Skin of body (tissue), 2 donors: ENCODE measurements around the gene COG1. TPM values are rescaled to one million over a fixed set of nuclear protein-coding genes. Genes with fewer than 3 reads are reported as not detected.
A peak's percentile ranks its signal among the peaks of the same experiment; 100 is the strongest.

Experiments used
- DNase-seq: peaks from one replicate; lab custom pipeline; 2025; lab: John Stamatoyannopoulos, UW
- total RNA-seq: library from RNA; depleted of rRNA; stranded (reverse); fragments of >200 nt; gene quantifications from one replicate; pipeline ENCODE4 v1.2.3, GENCODE V29; 2014

Gene COG1
- total RNA-seq, 1 donor from 2014 or later, result 15.4 TPM

DNA sequence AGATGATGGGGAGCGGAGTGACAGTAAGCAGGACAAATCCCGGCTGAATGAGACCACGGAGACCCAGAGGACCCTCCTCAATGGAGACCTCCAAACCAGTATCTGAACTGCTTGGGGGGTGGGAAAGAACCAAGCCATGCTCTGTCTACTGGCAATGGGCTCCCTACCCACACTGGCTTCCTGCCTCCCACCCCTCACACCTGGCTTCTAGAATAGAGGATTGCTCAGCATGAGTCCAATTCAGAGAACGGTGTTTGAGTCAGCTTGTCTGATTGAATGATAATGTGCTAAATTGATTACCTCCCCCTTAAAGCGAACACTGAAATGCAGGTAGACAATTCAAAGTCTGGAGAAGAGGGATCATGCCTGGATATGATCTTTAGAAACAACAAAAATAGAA, 22.5 kb upstream of the COG1 start:
- no peak for DNase-seq

DNA sequence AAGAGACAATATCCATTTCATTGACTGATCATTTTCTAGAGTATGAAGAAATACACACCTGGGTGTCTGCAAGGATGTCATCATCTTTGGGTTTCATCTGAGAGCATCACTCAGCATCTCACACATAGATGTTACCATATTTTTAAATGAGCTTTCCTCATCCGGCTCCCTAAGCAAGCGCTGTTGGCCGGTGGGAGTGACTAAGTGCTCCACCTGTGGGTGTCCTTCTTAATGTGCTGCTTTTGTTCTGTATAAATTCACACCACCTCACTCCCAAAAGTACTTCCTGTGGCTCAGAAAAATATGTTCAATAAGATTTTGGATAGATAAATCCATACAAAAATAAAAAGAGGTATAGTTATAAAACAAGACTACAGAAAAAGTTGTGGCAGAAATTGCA, 20.6 kb upstream of the COG1 start:
- DNase-seq, result no peak

DNA sequence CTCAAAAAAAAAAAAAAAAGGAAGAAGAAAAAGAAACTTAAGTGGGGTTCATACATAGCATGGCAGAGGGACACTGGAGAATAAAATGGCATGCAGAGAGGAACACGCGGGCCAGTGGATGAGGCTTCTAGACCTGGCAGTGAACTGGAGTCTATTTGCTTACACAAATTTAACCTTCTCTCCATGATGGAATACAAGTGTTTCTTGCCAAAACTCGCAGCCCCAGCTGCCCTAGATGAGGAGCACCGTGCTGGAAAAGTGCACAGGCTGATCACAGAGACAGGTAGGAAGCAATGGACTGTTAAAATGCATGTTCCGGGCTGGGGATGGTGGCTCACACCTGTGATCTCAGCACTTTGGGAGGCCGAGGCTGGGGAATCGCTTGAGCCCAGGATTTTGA, 18.7 kb upstream of the COG1 start:
- DNase-seq, result no peak

DNA sequence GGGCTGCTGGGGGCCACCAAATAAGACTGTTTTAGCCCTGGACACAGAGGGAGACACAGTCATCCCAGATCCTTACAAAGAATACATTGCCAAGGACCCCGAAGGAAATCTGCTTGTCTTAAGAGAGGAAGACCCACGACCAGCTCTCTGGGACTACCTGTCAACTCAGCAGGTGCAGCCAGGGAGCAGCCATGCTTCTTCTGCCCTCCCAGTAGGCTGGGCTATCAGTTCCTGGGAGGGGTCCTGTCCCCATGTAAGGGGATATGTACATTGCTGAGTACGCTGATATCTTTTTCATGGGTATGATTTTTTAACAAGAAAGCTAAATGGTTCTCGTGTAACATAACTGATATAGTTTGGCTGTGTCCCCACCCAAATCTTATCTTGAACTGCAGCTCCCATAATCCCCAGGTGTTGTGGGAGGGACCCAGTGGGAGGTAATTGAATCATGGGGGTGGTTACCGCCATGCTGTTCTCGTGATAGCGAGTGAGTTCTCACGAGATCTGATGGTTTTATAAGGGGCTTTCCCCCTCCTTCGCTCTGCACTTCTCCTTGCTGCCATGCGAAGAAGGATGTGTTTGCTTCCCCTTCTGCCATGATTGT, 16.8 kb upstream of the COG1 start:
- DNase-seq, result no peak

DNA sequence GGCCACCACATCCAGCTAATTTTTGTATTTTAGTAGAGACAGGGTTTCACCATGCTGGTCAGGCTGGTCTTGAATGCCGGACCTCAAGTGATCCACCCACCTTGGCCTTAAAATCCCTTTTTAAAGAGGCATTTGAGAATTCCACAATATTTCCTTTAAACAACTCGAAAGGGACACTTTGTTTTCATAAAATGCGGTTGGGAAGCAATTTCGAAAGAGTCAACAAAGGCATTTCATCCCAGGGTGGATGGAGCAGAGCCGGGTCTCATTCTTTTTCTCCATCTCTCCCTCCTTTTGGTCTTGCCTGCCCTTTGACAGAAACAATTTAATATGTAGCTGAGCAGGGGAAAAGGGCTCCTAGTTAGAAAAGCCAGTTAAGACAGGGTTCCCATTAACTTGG, 13.5 kb upstream of the COG1 start:
- no peak for DNase-seq

DNA sequence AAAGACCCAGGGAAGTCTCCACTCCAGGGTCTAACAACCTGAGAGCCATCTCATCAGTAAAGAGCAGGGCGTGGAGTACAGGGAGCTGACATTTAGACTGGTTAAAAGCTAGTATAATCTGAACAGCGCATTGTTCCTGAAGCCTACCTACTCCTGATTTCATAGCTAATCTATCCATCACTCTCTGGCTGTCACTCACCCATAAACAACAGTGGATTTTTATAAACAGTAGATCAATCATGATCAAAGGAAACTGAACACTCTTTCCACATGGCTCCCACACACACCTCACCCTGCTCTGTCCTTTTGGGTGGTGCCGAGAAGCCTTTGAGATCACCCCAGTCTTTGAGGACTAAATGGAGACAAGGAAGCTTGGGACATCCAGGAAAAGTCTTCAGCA, 13.0 kb upstream of the COG1 start:
- DNase-seq, result no peak

DNA sequence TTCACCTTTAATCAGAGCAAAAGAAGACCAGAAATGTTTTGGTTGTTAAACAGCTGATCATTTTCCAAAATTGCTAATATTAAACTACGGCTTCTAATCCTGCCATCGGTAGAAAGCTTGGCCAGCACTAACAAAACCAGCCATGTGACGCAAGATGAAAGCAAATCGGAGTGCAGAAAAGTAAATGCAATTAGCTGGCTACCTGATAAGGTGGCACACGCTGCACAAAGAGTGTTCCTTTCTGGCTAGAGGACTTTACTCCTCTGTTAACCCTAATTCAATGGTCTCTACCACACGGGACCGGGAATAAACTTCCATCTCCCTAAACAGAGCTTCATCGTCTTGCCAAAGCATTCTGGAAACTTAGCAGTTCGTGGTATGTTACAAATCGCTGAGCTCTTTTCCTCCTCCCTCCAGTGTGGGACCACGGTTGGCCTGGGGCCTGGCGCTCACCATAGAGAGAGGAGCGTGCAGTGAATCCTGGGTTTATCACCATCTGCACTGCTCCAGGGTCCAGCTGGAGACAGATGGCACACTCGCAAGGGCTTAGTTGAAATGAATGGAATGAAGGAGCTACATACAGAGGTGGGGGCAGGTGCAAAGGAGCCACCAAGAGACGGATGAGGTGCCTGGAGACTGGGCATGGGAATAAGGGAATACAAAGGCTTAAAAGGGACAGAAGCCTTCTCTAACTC, 10.1 kb upstream of the COG1 start:
- no peak for DNase-seq

DNA sequence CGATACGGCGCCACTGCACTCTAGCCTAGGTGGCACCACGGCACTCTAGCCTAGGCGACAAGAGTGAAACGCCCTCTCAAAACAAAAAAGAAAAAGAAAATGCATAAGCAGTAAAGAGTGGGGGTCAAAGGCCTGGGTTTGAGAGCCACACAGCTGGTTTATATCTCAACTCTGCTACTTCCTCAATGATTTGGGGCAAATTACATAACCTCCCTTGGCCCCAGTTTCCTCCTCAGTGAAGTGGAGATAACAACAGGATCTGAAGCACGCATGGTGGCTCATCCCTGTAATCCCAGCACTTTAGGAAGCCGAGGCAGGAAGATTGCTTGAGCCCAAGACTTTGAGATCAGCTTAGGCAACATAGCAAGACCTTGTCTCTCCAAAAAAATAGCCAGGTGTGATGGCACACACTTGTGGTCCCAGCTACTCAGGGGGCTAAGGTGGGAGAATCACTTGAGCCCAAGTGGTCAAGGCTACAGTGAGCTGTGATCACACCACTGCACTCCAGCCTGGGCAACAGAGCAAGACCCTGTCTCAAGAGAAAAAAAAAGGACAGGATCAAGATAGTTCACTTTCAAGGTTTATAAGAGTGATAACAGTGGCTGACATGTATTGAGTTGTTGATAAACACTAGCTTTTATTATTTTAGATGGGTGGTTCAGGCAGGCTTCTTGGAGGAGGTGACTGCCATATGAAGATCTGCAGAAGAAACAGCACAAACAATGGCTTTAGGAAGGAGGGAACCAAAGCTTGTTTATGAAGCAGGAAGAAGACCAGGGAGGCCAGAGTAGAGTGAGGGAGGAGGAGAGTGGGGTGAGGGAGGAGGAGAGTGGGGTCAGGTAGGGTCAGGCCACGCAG, 8.5 kb upstream of the COG1 start:
- DNase-seq, result no peak

DNA sequence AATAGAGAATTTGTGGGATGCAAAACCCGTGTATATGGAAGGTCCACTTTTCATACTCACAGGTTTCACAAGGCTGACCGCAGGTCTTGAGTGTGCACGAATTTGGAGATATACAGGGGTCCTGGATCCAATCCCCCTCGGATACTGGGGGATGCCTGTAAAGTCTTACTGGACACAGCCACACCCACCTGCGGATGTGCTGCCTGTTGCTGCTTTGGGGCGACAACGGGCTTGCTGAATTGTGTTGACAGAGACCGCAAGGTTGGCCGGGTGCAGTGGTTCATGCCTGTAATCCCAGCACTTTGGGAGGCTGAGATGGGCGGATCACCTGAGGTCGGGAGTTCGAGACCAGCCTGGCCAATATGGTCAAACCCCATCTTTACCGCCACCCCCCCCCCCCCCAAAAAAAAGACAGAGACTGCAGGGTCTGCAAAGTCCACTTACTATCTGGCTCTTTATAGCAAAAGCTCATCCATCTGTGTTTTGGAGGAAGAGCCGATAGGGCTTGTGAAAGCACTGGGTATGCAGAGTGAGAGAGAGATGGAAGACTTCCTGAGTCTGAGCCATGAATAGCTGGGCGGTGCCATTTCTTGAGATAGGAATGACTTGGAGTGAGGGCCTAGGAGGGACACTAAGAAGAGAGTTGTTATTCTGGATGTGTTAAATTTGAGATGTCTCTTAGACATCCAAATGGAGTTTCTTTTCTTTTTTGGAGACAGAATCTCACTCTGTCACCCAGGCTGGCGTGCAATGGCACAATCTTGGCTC, 6.4 kb upstream of the COG1 start:
- DNase-seq, result no peak

DNA sequence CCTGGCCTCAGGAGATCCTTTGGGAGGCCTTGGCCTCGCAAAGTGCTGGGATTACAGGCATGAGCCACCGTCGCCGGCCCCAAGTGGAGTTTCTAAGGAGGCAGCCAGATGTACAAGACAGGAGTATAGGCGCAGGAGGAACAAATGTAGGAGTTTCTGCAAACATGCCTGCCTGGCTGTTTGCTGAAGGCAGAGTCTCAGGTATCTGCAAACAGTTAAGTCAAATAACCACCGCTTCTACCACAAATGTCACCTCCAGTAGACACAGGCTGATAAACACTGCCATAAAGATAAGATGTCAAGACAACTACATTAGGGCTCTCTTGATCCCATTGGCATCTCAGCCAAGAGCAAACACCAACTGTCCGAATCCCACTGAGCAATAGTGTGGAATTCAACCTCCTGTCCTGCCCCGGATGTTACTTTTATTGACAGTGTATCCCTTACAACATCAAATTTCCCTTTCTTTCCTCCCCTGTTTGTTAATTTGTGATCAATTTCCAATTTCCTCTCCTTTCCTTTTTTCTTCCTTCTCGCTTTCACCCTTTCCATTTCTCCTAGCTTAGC, 5.6 kb upstream of the COG1 start:
- DNase-seq, result no peak

DNA sequence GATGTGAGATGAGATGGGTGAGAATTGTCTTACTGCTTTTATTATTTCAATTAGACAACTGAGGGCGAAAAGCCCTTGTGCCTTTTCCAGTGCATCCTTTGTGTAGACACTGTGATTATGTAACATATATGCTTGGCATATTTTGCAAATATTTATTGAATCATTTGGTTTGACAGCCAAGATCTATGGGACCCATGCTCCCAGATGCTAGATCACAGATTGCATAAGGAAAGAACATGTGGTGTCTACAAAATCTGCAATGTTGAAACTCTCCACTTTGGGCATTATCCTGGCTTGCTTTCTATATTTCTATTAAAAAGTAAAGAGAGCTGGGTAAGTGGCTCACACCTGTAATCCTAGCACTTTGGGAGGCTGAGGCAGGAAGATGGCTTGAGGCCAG, 4.8 kb upstream of the COG1 start:
- DNase-seq, result peak; percentile 20

DNA sequence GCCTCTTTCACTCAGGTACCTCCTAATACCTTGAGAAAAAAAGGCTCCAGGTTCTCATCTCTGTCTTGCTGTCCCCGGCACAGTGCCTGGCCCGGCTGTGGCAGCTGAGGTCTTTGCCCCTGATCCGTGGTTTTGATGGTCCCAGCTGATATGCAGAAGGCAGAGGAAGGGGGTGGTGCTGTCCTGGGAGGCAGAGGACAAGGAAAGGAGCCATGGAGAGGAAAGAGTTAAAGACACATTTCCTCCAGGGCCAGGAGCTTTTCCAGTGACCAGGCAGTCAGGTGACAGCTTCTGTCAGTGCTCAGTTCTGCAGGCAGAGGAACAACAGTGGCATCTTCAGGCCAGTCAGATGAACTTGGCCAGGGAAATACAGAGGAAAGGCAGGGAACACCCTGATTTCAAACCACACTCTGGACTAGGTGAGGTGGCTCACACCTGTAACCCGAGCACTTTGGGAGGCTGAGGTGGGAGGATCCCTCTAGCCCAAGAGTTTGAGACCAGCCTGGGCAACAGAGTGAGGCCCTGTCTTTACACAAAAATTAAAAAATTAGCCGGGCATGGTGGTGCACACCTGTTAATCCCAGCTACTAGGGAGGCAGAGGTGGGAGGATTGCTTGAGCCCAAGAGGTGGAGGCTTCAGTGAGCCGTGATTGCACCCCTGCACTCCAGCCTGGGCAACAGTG, 3.3 kb upstream of the COG1 start:
- no peak for DNase-seq

DNA sequence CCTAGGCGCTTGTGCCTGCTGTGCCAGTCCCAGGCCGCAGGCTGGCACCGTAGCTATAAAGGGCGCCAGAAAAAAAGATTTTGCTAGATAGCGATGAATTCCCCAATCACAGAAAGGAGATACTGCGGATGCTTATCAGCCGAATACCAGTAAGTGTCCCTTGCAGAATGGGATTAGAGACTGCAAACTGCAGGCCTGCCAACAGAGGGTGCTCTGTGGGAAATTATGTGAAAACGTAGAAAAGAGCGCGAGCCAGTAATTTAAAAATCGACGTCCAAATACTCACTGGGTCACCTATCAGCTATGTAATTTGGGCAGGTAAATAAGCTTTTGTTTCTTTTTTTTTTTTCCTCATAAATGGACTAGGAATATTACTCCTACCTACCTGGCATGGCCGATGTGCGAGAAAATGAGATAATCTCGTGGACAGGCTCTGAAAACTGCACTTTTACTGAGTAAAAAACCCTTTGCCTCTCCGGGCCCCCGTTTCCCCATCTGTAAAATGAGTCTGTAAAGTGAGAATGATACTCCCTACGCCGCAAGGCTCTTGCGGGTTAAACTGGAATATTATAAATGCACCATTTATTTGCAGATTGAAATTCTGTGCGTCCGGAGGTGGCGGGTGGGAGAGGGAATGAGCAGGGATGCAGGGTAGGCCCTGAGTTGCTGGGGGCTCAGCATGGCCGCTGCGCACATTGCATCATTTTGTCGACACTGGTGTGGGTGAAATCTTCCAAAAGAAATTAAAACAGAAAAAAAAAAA, 1.2 kb upstream of the COG1 start:
- DNase-seq, result peak; percentile 50

DNA sequence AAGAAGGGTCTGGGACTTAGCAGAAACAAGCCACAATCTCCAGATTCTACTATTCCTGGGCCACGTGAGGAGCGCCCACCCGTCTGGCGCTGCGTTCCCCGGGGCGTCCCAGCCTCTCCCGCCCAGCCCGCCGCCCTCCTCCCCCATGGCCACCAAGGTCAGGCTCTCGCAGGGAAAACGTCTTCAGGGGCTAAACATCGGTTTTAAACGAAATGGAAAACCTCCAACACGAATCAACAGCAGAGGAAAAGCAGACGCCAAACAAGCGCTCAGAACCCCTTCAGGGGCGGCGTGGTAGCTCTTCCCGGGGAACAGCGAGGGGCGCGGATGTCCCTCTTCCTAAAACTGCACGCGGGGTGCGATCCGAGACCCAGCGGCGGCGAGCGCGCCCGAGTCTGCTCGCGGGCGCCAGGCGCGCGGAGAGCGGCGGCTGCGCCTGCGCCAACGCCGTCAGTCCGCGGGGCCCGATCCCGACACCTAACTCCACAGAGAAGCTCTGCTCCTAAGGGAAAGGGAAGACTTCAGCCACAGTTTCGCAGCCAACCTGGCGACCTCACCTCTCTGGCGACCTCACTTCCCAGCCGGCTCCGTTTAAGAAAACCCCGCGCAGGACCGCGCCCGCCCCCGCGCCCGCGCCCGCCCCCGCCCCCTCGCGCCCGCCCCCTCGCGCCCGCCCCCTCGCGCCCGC, 505 bp upstream of the COG1 start:
- DNase-seq, result peak; percentile 72

DNA sequence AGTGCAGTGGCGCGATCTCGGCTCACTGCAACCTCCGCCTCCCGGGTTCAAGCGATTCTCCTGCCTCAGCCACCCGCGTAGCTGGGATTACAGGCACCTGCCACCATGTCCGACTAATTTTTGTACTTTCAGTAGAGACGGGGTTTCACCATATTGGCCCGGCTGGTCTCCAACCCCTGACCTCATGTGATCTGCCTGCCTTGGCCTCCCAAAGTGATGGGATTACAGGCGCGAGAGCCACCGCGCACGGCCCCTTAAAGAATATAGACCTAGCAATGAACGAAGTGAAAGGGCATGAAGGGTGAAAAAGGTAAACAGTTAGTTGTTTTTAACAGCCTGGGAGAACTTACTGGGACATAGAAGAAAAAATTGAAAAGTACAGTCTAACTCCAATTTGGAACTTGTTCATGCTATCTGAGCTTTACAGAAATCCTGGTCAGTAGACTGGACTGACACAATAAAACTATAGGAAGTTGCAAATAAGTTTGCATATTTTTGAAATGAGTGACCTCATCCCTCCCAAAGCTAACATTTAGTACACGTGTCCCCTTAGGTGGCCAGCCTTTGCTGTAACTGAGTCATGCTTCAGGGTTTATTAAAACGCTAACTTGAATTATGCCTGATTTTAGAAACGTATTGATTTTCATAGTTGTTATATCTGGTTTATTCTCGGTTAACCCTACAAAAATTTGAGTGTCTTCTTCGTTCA, 1.8 kb downstream of the COG1 start:
- DNase-seq, result no peak

DNA sequence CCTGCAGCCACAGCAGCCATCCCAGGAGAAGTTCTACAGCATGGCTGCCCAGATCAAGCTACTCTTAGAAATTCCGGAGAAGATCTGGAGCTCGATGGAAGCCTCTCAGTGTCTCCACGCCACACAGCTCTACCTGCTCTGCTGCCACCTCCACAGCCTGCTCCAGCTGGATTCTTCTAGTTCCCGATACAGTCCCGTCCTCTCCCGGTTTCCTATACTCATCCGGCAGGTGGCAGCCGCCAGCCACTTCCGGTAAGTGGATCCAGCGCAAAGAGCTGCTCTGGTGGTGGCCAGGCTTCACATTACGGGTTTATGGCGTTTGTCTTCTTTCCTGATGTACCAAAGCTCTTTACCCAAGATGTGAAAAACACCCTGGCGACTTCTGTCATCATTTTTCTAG, 3.6 kb downstream of the COG1 start:
- DNase-seq, result no peak

DNA sequence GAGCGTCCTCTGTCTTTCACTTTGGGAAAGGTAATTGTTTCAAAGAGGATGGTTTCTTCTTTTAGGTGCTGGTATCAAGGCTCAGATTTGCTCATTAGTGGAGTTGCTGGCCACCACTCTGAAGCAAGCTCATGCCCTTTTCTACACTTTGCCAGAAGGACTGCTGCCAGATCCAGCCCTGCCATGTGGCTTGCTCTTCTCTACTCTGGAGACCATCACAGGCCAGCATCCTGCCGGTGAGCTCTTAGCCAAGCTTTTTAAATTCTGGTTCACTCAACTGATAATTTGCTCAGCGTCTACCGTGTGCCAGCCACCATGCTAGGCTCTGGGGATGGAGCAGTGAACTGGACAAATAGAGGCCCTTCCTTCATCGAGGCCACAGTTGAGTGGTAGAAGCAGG, 4.3 kb downstream of the COG1 start:
- no peak for DNase-seq

DNA sequence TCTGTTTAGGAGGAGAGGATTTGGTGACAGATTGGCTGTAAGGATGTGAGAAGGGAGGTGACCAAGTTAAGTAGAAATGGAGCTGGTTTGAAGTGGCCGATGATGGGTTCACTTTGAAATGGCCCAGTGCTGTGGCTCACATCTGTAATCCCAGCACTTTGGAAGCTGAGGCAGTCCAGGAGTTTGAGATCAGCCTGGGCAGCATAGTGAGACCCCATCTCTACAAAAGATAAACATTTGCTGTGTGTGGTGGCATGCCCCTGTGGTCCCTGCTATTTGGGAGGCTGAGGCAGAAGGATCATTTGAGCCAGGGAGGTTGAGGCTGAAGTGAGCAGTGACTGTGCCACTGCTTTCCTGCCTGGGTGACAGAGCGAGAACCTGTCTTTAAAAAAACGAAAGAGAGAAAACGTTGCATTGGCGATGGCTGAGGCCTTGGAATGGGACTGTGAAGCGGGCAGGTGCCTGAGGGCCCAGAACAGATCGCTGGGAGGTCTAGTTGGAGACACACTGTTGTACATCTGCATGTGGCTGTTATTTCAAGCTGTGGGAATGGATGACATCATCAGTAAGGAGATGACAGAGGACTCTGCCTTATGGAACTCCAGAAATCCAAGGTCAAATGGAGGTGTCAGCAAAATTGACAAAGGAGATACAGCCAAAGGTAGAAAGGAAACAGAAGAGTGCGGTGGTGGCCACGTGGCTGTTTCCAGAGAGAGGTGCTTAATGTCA, 5.5 kb downstream of the COG1 start:
- DNase-seq, result no peak
